ENCODE data around the gene COTL1.

DNA sequence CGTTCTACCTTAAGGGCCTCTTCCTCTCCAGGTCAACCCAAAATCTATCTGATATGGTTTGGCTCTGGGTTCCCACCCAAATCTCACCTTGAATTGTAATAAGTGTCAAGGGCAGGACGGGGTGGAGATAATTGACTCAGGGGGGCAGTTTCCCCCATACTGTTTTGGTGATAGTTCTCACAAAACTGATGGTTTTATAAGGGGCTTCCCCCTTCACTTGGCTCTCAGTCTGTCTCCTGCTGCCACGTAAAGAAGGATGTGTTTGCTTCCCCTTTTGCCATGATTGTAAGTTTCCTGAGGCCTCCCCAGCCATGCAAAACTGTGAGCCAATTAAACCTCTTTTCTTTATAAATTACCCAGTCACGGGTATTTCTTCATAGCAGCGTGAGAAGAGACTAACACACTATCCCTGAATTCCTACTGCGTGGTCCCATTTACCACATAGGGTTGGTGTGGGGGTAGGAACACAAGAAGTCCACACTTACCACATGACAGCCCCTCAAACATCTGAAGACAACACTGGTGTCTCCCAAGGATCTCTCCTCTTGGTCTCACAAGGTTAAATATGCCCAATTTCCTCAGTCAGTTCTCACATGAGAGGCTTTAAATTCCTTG is 8.2 kb downstream of the COTL1 start:
- TF ChIP-seq CTCF (conservative IDR thresholded peaks at IDR 0.05; ENCODE audit: low read length) (no peak), EZH2phosphoT487 (IDR thresholded peaks at IDR 0.05; ENCODE audit: borderline replicate concordance, low read depth, low read length) (no peak)

Data from OCI-LY7 (cell line).